ENCODE data around the gene SOCS6.
"Not testable (repeated sequence)": the region's sequence is repeated elsewhere in the genome, so short reads cannot be mapped to it uniquely, and the experiment has no call there.

The SOCS6 gene

DNA sequence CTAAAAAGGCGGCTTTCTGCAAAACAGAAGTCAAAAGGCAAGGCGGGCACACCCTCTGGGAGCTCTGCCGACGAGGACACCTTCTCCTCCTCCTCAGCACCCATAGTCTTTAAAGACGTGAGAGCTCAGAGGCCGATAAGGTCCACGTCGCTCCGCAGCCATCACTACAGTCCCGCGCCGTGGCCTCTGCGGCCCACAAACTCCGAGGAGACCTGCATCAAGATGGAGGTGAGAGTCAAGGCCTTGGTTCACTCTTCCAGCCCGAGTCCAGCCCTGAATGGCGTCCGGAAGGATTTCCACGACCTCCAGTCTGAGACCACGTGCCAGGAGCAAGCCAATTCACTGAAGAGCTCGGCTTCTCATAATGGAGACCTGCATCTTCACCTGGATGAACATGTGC lies 36.1 kb downstream of the SOCS6 start:
- no peak for DNase-seq

DNA sequence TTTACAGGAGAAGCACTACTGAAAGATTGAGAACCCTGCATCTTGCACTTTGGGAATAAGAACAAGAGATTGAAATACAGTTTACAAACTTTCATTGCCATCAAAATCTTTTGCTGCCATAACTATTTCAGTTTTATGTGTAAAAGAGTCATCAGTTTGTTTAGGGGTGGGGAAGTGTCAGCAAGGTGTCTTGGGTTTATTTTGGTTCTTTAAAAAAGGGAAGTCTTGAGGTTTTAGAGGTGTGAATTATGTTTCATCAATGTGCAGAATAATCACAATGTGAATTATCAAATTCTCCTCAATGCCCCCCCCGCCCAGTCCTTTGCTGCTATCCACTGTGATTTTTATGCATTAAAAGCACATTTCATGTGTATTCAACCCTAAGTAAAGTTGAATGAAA lies 37.4 kb downstream of the SOCS6 start:
- no peak for DNase-seq

DNA sequence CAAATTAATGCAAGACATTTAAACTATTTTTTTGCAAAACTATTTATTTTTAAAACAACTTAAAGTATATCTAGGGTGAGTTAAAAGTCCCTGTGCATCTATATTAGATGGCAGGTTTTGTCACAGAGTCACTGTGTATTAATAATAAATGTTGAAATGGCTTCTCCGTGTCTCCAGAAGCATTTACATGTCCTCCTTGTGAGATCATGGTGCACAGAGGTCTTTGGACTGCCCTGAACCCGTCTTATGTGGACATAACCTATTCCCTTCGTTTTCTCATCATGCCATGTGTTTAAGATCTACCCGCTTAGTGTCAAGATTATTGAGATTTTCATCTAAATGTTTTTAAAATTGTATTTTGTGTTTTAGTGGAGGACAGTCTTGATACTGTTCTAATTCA lies 39.3 kb downstream of the SOCS6 start:
- no peak for DNase-seq

DNA sequence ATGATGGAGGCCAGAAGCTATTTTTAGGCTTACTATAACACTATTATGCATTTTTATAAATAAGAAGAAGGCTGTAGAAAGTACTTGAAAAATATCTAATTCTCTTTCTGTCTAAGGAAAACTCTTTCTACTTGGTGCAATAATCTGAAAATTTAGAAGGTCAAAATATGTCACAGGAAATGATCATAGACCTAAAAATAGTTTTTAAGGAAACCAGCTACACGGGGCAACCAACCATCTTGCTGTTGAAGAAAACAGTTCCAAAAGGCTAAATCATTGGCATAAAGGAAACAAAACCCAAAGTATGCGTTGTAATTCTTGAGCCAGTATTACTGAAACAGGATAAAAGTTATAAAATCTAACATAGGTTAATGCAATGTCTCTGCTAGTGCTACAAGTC lies 40.2 kb downstream of the SOCS6 start:
- DNase-seq, result no peak

DNA sequence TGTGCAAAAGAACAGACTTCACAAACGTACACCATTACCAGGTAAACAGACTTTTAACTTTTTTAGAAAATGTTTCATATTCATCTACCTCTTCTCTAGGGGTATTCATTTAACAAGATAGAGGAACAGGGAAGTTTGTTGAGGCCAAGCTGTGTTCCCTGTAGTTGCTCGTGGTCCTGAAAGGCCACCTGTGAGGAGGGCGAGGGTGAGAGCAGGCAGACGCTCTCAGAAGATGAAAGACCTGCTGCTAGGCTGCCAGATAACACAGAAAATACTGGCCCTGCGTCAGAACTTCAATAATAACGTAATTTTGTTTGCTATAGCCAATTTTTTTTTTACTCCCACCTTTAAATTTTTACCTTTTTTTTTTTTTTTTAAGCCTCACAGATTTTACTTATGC lies 42.0 kb downstream of the SOCS6 start:
- DNase-seq, result no peak

DNA sequence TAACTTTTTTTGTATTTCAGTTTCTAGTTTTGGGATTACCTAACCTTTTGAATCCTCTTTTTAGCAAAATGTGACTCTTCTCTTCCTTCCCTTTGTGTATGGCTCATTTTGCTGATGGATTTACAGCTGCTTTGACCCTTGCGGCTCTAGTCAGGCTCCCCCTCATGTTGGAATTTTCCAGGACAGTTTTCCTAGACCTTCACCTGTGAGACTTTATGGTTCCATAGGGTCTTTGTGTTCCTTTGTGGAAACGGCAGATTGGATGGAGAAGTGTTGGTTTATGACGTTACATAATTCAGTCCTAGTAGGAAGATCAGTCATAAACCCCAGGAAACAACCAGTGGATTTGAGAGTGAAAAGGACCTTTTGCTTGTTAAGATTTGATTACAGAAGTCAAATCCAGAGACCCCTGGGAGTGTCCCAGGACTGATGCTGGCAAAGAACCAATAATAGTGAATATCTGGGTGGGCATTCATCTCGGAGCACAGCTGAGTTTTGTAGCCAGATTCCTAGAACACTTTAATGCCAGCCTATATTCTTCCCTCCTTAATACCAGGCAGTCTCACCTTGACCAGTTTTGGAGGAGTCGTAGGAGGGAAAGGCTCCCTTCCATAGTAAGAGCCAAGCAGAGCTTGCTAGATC lies 42.7 kb downstream of the SOCS6 start:
- DNase-seq, result no peak

DNA sequence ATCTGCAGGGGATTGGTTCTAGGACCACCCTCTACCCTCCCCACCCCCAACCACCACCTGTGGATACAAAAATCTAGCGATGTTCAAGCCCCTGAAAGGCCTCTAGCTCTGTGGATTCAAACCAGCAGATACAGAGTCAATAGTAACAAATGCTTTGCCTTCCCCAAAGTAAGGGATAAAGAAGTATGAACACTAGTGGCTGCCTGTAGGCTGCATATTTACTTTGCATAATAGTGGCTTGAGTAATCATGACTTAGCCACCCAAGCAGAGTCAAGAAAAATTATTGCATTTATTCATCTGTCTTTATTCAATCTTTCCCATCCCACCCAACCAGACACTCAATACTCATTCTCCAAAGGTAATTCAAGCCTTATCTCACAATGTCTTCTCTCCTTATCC lies 43.8 kb downstream of the SOCS6 start:
- DNase-seq, result no peak

DNA sequence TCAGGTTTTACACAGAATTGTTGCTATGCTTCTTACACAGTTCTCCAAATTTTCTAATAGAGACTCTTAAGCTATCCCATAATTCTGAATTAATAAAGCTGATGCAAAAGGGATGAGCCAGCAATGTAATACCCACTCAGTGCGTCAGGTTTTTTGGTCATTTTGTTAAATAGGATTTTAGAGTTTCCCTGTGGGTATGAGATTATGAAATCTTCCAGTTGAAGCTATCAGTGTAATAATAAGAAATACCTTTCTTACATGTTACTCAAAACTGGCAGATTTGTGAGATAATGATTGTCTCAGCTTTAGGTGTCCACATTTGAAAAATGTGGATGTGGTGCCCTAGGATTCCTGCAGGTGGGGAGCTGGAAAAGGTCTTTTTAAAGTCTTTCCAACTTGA lies 44.5 kb downstream of the SOCS6 start:
- DNase-seq, result no peak

DNA sequence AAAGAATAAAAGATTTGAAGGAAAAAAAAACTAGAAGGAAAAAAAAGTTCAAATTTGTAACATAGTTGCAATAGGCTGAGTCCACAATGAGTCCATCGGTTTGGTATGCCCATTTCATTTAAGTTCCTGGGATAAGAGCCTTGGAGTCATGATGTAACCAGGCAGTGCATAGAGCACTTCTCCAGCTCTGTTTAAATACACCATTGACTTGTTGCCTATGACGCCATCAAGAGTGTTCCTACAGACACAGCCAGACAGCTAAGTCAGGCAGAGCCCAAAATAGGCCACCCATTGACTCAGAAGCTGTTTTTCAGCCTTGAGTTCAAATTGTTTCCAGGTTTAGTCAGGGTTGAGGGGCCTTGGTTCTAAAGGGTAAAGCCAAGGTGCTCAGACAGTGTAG lies 44.9 kb downstream of the SOCS6 start:
- DNase-seq, result no peak

DNA sequence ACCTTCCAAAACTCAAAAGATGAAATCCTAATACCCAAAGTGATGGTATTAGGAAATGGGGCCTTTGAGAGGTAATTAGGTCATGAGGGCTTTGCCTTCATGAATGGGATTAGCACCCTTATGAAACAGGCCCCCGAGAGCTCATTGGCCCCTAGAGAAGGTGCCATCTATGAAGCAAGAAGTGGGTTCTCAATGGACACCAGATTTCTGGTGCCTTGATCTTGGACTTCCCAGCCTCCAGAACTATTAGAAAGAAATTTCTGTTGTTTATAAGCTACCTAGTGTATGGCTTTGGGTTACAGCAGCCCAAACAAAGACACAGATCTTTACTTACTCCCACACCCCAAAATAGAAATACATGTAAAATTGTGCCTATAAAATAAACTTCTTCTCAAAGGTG lies 45.4 kb downstream of the SOCS6 start:
- no peak for DNase-seq

DNA sequence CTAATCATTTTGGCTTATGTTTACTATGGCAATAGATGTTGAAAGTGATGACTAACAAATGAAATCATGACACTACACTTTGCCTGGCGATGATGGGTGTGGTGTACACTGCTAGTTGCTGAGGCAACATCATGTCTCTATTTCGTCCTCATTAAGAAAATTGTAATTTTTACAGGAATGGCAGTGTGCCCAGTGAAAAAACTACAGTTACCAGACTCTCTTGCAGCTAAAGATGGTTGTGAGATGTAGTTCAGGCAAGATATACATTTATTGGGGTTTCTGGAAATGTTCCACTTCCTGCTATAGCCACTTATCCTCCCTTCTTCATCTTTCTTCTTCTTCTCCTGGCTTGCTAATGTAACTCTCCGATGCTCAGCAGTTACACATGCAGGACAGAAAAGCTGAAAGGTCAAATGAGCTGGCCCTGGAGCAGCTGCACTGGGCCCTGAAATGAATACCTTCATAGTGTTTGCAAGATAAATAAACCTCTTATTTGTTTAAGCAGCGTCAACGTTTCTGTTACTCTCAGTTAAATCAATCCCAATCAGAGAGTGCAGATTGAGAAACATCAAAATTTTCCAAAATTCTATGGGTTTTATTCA lies 46.0 kb downstream of the SOCS6 start:
- no peak for DNase-seq

DNA sequence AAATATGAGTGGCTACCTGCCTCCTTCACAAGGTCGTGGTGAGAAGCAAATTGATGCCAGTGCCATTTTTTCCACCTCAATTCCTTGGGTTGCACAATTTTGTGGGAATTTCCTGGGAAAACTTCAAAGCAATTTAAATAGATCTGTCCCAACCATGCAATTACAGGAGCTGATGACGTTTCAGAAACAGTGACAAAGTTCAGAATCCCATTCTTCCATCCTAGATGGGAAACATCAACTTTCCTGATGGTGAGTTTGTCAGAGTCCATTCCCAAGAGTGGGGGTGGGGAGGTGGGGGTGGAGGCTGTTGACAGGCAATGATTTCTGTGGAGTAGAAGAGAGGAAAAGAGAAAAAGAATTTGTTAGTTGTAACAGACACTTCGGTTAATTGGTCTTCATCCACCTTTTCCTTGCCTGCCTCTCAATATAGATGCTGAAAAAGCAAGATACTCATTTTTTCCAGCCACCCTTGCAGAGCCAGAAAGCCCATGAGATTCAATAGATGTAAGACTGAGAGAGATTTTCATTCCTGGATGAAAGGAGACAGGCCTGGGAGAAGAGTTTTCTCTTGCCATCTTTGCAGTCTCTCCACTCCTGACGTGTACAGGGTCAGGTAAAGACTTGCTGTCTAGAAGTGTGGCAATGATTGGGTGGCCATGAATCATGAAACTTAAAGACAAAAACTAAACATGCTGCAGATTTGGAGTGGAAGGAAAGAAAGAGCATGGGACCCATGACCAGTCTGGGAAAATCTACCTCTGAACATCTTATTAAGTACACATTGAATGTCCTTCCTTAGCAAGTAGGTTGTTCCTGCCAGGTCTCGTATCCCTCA lies 47.3 kb downstream of the SOCS6 start:
- DNase-seq, result no peak

DNA sequence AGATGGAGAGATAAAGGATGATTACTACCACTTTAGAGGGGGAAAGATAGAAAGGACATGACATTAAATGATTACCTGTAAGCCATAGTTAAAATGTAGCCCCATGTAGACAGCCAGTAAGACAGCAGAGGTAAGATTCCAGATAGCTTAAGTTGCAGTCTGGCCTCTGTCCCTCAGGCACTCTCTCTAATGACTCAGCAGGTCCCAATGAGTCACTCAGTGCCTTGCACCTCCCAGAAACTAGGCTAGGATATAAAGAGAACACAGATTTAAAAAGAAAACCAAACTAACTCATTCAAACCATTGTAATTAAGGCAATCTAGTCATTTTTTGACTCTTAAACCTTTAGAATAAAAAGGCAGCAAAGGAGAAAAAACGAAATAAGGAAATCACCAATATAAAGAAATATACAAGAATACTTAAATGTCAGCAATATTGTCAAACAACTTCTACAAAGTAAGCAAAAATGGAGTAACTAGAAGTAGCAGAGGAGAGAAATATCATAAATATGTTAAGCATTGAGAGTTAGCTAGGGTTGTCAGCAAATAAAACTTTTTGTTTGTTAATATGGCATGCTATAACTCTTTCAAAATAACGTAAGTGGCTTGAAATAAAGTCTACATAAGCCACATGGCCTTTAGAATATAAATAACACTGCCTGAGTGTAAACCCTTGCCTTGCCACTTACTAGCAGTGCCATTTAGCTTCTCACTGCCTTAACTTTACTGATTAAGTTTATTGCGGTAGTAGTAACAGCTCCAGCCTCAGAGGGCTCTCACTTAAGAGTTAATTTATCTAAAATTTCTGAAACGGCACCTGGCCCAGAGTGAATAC lies 48.5 kb downstream of the SOCS6 start:
- DNase-seq, result no peak

DNA sequence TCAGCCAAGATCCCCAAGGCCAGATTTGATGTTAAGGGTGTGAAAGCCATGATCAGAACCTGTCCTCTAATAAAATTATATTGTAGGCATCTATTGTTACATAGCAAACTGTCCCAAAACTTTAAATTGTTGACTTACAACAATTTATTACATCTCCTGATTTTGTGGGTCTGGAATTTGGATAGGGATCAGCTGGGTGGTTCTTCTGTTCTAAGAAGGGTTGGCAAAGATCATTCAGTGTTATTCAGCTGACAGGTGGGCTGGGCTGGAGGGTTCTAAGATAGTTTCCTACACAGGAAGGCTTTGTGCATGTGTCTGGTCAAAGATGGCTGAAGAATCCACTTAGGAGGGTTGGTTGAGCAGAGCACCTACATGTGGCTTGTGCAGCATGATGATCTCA lies 50.0 kb downstream of the SOCS6 start:
- no peak for DNase-seq

DNA sequence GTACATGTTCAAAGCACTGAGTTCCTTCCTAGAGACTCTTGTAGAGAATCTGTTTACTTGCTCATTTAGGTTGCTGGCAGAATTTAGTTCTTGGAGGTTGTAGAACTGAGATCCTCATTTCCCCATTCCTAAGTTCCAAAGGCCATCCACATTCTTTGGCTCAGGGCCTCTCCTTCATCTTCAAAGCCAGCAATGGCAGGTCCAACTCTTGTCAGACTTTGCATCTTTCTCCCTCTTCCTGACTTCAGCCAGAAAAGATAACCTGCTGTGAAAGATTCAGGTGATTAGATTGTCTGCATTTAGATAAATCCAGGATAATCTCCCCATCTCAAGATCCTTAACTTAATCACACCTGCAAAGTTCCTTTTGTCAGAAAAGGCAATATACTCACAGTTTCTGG lies 51.1 kb downstream of the SOCS6 start:
- no peak for DNase-seq

DNA sequence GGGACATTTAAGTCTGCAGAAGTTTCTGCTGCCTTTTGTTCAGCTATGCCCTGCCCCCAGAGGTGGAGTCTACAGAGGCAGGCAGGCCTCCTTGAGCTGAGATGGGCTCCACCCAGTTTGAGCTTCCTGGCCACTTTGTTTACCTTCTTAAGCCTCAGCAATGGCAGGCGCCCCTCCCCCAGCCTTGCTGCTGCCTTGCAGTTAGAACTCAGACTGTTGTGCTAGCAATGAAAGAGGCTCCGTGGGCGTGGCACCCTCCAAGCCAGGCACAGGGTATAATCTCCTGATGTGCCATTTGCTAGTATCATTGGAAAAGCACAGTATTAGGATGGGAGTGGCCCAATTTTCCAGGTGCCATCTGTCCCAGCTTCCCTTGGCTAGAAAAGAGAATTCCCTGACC lies 59.6 kb downstream of the SOCS6 start:
- DNase-seq, result not testable (repeated sequence)

DNA sequence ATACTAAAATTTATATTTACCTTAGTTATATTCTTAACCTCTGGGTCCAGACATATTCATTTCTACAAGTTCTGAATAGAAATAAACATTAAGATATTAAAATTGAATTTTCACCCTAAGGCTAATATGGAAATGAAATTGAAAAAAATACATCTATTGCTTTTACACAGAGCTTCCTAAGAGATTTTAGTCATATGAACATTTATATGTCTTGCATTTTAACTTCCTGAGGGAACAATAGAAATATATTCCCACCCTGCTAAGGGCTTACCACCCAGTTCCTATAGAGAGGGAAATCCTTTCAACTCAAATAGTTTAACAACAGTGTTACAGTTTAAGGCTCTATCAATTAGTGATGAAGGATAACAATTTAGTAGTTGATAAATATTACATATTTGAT lies 60.5 kb downstream of the SOCS6 start:
- DNase-seq, result no peak

DNA sequence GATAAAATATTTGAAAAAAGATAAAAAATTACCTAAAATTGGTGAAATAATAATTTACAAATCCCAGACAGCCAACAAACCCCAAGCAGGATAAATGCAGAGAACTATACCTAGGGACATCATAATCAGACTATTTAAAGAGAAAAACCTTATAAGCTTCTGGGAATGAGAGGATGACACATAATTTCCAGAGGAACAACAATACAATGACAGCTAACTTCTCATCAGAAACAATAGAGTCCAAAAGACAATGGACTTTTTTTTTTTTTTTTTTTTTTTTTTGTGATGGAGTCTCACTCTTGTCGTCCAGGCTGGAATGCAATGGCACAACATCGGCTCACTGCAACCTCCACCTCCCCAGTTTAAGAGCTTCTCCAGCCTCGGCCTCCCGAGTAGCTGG lies 65.2 kb downstream of the SOCS6 start:
- no peak for DNase-seq

DNA sequence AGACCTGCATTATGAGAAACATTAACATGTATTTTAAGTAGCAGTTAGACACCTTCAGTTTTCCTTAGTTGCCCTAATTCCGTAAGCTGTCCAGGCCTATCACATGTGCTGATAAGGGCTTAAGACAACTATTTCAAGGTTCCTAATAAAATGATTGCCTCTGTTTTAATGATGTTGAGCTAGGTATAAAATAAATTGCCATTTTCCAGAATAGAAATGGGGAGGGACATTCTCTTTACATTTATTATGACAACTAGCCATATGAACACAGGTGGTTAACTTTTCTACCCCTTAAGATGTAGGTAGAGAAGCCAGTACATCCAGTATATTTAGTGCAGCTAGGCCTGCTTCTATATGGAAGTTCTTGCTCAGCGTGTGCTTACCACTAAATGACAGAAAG lies 65.9 kb downstream of the SOCS6 start:
- no peak for DNase-seq

DNA sequence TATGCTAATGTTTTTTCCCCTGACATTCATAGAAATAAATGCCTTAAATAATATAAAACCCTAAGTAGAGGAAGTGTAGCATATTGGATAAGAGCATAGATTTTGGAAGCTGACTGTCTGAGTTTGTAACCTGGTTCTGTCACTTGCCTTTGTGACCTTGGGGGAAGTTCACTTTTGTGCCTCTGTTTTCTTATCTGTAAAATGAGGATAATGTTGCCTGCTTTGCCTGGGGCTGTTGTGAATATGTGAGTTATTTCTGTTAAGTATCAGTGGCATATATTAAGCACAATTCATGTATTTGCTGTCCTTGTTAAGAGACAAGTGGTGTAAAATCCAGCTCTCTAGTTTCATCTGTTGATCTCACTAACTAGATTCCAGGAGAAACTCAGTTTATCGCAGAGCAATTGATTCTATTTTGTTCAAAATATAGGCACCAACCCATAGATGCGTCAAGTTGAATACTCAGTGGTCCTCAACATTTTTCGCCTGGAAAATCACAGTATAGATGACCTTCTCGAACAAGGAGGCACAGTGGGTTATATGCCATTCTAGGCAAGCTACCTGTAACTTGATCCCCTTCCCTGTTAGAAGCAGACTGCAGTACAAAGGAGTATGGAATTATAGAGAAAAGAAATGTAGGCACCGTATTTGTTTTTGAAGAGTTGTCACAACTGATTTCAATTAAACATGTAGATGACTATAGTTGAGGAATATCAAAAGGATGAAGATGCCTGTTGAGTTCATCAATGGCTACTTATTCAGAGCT lies 67.0 kb downstream of the SOCS6 start:
- DNase-seq, result no peak

DNA sequence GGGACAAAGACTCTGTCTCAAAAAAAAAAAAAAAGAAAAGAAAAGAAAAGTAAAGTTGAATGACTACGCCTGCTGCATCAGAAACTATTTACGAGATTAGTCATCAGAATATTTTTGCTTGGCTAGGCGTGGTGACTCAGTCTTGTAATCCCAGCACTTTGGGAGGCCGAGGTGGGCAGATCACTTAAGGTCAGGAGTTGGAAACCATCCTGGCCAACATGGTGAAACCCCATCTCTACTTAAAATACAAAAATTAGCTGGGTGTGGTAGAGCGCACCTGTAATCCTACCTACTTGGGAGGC lies 69.2 kb downstream of the SOCS6 start:
- DNase-seq, result not testable (repeated sequence)

DNA sequence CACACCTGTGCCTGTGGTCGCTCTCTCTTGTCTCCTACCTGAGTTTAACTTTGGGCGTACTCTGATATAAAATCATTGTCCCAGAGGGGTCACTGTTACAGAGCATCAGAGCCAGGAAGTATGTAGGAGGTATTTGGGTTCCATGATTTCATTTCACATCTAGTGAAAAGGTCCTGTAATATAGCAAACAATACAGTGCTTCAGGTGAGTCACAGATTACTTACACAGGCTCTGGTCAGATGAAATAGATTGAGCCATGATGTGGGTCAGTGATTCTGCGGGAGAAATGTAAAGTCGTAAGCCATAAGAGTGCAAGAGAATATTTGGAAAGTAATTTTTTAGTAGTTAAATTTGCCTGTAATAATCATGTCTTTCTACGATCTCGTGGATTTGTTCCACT lies 70.2 kb downstream of the SOCS6 start:
- DNase-seq, result no peak

DNA sequence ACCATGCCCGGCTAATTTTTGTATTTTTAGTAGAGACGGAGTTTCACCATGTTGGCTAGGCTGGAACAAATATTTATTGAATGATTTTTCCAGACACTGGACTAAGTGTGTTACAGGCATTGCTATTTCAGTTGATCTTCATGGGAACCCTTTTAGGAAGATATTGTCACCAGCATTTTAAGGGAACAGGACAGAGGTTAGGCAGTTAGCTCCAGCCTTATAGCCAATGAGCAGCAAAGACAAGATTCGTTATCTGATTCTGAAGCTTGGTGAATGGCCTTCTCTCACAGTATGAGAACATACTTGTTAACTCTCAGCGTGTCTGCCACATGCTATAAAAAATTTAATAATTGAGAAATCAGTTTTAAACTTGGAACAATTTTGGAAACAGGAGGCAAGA lies 73.4 kb downstream of the SOCS6 start:
- no peak for DNase-seq

Measured in DMS79 (cell line).